ENCODE measurements around the gene CDC42.
"Not testable (repeated sequence)": the region's sequence is repeated elsewhere in the genome, so short reads cannot be mapped to it uniquely, and the experiment has no call there.

CDC42 gene

DNA sequence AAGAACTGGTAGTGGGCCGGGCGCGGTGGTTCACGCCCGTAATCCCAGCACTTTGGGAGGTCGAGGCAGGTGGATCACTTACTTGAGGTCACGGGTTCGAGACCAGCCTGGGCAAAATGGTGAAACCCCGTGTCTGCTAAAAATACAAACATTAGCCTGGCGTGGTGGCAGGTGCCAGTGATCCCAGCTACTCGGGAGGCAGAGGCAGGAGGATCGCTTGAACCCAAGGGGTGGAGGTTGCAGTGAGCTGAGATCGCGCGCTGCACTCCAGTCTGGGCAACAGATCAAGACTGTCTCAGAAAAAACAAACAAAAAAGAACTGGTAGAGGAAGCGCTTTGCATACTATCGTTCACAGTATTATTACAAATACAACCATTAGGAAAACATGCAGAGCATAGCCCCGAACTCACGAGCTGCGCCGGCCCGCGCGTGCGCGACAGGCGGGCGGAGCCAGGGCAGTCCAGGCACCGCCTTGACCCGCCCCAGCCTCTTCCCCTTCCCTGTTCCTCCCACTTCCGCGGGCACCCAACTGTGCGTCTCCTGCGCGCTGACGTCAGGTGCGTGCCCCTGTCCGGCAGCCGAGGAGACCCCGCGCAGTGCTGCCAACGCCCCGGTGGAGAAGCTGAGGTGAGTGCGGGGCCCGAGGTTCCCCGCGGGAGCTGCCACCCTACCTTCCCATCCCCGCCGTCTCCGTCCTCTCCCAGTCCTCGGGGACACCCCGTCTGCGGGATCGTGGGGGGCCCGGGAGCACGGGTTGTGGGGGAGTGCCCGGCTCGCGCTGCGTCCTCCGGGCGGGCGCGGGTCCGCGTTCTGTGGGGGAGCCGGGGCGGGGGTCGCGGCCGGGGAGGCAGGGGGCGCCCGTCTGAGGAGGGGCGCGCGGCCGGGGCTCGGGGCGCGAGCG, at the start of gene CDC42:
Gene CDC42, plus strand, starts transcription at position 595 of the 902 bp plus-strand sequence. CDS start 25,770 bp downstream, outside the sequence.
- in situ Hi-C loops (cut with MboI; ENCODE audit: low sequenced_read_pairs) = no loop called here

DNA sequence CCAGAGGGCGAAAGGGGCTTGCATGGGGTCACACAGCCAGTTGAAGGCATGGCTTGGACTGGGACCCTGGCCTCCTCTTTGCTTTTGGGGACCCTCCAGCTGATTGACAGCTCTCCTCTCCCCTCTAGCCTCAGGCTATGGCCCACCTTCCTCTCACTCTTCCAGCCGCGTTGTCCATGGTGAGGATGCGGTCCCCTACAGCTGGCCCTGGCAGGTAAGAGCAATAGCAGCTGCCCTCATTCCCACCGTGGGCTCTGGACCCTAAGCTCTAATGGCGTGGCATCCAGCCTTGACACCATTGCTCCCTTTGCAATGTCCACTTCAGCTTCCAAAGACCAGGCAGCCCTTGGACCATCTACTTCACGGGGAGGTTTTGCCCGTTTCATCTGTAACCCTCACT, 49.6 kb upstream of the CDC42 start:
- in situ Hi-C loops (cut with MboI; ENCODE audit: low sequenced_read_pairs) = not testable (repeated sequence)

DNA sequence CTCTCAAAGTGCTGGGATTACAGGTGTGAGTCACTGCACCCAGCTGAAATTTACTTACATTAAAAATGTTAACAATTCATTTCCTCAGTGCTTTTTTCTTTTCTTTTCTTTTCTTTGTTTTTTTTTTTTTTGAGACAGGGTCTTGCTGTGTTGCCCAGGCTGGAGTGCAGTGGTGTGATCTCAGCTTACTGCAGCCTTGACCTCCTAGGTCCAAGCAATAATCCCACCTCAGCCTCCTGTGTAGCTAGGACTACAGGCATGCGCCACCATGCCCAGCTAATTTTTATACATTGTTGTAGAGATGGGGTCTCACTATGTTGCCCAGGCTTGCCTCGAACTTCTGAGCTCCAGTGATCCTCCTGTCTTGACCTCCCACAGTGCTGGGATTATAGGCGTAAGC, 48.5 kb upstream of the CDC42 start:
- in situ Hi-C loops (cut with MboI; ENCODE audit: low sequenced_read_pairs) = not testable (repeated sequence)

DNA sequence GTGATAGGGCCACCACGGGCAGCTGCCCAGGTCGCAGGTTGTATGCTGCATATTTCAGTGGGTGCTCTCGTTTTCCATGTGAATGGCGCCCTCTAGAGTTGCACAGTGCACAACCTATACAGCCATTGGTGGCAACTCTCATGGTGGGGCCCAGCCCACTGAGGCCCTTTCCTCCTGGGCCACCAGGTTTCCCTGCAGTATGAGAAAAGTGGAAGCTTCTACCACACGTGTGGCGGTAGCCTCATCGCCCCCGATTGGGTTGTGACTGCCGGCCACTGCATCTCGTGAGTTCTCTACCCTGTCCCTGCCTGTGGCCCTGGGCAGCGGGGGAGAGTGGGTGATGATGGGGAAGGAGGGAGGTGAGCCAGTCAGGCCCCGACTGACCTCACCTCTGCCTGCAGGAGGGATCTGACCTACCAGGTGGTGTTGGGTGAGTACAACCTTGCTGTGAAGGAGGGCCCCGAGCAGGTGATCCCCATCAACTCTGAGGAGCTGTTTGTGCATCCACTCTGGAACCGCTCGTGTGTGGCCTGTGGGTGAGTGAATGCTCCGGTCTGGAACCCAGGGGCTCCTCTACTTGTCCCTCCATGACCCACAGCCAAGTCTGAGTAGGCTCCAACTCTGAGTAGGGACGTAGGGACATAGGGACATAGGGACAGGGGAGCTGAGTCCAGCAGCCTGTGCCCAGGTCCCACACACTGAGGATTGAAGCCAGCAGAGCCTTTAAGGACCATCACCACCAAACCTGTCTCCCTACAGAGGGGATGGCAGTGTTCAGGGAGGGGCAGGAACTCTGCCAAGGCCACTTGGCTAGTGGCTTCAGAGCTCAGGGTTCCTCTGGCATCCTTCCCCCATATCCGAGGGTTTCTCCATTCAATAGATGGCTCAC, 47.0 kb upstream of the CDC42 start:
- in situ Hi-C loops (cut with MboI; ENCODE audit: low sequenced_read_pairs) = not testable (repeated sequence)

DNA sequence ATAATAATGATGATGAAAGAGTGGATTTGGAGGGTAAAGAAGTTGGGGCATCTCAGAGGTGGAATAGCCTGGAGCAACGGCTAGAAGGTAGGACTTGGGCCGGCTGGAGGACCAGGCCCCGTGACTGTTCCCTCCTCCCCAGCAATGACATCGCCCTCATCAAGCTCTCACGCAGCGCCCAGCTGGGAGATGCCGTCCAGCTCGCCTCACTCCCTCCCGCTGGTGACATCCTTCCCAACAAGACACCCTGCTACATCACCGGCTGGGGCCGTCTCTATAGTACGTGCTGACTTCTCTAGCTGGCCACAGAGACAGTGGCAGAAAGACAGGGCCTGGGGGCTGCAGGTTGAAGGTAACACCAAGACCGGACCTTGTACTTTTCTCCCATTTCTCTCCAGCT, 45.8 kb upstream of the CDC42 start:
- in situ Hi-C loops (cut with MboI; ENCODE audit: low sequenced_read_pairs) = not testable (repeated sequence)

DNA sequence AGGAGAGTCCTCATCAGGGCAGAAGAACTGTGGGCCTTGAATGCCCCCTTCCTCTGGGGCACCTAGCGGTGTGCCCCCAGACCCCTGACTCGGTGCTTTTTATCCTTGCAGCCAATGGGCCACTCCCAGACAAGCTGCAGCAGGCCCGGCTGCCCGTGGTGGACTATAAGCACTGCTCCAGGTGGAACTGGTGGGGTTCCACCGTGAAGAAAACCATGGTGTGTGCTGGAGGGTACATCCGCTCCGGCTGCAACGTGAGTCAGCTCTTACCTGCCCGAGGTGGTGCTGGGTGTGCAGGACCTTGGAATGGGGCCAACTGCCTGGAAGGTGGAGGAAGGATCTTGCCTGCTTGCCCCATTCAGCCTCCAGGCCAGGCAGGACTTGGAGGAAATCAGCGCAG, 45.2 kb upstream of the CDC42 start:
- in situ Hi-C loops (cut with MboI; ENCODE audit: low sequenced_read_pairs) = not testable (repeated sequence)

DNA sequence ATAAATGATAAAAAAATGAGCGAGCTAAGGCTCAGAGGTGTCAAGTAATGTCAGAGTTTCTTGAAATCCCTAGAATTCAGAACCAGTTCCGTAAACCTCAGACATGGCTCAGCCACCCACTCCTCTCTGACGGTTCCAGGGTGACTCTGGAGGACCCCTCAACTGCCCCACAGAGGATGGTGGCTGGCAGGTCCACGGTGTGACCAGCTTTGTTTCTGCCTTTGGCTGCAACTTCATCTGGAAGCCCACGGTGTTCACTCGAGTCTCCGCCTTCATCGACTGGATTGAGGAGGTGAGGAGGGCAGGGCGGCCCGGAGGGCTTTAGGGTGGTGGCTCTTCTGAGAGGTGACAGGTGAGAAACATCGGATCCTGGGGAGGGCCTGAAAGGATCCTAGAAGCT, 42.9 kb upstream of the CDC42 start:
- in situ Hi-C loops (cut with MboI; ENCODE audit: low sequenced_read_pairs) = not testable (repeated sequence)

DNA sequence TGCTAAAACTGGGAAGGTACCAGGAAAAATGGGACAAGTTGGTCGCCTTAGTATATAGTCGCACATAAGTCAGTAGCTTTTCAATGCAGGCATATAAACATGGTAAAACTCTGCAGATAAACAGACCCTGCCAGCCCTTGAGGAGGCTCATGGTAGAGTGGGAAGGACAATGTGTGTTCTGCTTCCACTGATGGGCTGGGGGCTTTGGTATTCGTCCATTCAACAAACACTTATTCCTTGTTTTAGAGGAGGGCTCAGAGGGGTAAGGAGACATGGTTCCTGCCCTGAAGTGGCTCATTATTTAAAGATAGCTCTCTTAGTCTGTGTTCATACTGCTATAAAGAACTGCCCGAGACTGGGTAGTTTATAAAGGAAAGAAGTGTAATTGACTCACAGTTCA, 39.8 kb upstream of the CDC42 start:
- in situ Hi-C loops (cut with MboI; ENCODE audit: low sequenced_read_pairs) = not testable (repeated sequence)

DNA sequence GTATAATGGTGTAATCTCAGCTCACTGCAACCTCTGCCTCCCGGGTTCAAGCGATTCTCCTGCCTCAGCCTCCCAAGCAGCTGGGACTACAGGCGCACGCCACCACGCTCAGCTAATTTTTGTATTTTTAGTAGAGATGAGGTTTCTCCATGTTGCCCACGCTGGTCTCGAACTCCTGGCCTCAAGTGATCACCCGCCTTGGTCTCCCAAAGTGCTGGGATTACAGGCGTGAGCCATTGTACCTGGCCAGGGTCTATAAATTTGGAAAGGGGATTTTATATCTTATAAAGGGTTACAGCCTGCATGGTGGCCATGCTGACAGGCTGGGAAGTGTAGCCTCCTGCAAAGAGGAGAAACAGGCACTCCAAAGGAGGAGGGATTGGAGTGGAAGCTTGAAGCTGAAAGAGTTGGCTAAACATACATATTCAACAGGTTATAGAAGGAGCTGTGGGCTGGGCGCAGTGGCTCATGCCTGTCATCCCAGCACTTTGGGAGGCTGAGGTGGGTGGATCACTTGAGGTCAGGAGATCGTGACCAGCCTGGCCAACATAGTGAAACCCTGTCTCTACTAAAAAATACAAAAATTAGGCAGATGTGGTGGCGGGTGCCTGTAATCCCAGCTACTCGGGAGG, 37.8 kb upstream of the CDC42 start:
- in situ Hi-C loops (cut with MboI; ENCODE audit: low sequenced_read_pairs) = not testable (repeated sequence)

DNA sequence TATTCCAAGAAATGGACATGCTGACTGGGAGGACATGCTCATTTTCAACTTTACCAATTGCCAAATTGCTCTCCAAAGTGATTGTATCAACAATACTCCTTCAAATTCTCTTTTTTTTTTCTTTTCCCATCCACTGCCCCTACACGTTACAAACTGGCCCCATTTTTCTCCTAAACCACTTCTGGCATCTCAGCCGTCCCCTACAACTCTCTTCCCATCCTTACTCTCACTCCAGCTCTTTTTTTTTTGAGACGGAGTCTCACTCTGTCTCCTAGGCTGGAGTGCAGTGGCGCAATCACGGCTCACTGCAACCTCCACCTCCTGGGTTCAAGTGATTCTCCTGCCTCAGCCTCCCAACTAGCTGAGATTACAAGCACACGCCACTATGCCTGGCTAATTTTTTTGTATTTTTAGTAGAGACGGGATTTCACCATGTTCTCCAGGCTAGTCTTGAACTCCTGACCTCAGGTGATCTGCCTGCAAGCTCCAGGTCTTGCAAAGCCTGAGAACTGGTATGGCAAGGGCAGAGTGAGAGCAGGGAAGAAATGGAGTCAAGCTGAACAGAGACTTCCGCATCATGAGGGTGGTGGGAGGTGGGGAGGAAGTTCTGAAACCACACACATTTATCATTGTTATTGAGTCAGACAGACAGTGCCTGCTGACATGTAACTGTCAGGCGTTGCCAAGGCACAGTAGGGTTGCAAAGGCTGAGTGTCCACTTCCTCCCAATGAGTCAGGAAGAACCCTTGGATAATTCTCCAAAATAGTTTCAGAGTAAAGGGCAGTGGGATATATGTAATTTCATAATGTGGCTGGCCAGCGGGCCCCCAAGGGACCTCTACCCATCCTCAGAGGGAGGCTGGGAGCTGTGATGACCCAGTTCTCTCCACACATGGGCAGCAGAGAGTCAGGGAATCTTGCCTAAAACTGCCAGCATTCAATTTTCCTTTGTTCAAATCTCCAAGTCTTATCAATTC, 33.6 kb upstream of the CDC42 start:
- in situ Hi-C loops (cut with MboI; ENCODE audit: low sequenced_read_pairs) = no loop called here

DNA sequence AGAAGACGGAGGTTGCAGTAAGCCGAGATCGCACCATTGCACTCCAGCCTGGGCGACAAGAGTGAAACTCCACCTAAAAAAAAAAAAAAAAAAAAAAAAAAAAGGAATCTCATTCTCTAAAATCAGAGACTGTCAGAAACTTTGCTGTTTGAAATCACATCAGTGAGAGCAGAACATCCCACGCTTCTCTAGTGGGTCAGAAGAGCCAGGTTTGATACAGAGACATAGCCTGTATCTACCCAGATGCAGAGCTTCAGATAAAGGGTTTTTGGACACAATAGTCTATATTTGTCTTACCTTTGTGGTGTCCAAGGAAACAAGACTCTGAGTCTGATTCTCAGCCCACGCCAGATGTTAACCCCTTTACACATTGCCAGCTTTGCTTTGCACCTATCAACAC, 31.4 kb upstream of the CDC42 start:
- in situ Hi-C loops (cut with MboI; ENCODE audit: low sequenced_read_pairs) = no loop called here

DNA sequence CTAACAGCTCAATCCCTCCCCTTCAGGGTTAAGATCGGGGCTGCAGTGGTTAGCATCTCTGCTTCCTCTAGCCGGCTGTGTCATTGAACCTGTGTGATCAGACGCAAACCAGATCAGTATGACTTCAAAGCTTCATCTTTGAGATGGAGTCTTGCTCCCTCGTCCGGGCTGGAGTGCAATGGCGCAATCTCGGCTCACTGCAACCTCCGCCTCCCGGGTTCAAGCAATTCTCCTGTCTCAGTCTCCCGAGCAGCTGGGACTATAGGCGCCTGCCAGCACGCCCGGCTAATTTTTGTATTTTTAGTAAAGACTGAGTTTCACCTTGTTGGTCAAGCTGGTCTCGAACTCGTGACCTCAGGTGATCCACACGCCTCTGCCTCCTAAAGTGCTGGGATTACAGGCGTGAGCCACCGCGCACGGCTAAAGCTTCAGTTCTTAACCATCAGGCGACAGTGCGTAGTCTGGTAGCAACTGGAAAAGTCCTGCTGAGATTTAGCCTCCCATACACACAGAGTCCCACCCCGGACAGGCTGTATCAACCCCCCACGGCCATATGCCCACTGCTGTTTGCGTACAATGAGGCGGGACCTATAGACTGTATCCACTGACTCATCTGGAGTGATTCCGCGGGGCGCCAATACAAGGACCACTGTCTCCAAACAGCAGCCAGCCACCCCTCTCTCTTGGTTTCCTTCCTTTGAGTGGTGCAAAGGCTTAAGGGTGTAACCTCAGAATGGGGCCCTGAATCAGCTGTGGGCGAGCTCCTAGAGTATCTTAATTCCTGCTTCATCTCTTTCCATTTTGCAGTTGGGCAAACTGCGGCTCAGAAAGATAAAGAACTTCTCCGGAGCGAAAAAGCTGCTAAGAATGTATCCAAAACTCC, 27.8 kb upstream of the CDC42 start:
- in situ Hi-C loops (cut with MboI; ENCODE audit: low sequenced_read_pairs) = no loop called here

DNA sequence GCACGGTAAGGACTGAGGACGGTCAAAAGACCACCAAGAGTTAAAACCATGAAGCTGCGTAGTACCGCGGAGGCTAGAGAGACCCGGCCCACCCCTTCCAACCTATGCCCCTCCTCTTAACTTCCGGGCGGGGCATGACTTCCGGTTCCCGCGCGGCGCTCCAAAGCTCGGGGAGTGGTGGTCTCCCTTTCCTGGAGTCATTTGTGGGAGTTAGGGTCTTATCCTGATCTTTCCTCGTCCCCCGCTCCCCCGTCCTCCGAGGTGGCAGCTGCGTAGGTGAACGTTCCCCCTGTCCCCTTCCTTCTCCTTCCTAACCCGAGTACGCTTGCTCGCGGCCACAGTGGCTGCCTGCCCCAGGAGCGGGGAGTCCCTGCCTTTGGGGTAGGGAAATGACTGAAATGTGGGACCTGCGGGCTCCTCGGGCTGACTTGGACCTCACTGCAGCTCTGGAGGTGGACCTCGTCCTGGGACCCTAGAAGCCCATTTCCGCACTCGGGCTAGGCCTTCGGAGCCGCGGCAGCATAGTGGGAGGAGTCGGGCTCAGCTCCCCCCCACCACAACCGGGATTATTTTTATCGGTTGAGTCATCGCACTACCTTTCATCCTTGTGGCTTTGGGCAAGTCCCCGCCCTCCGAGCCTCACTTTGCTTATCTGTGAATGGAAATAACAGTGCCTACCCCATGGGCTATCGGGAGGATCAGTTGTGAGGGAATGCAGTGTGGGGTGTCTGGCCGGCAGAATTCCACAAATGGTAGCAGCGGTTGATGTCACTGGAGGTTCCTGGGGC, 26.9 kb upstream of the CDC42 start:
- in situ Hi-C loops (cut with MboI; ENCODE audit: low sequenced_read_pairs) = no loop called here

DNA sequence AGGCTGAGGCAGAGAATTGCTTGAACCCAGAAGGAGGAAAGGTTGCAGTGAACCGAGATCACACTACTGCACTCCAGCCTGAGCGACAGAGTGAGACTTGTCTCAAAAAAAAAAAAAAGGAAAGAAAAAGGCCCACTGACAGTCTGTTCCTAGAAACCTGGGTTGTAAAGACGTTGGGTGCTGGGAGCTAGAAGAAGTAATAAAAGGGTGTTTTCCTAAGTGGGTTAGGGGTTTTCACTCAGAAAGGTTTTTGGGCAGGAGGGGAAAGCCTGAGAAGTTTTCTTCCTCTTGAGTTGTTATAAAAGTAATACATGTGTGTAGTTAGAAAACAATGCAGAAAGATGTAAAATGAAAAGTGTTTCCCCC, 25.6 kb upstream of the CDC42 start:
- in situ Hi-C loops (cut with MboI; ENCODE audit: low sequenced_read_pairs) = no loop called here

DNA sequence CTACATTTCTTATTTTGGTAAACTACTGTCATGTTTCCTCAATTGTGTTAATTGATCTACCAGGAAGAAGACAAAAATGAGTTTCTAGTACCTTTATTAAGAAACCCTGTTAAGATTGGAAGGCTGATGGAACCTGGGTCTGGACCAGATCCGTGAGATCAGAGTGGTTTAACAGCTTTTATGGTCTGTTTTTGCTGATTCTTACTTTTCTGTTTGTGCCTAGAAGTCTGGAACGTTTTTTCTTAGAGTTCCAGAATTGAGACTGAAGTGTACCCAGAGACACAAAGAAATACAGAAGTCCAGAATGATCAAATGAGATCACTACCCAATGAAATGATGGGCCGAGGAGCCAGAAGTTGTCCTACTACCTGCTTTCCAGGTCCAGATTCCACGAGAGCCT, 22.5 kb upstream of the CDC42 start:
- in situ Hi-C loops (cut with MboI; ENCODE audit: low sequenced_read_pairs) = no loop called here

DNA sequence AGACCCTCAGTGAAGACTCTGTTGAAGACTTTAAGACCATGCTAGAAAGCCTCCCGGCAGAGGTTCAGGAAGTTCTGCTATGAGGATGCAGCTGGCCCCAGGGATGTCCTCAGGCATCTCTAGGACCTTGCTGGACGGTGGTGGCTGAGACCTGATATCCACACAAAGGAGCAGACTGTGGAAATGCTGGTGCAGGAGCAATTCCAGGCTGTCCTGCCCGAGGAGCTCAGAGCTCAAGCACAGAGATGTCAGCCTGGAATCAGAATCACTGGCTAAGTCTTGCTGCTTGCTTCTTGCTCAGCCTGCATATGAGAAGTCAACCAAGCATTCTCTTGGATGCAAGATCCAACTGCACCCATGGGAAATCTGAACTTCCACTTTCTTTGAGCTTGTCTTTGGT, 22.0 kb upstream of the CDC42 start:
- in situ Hi-C loops (cut with MboI; ENCODE audit: low sequenced_read_pairs) = no loop called here

DNA sequence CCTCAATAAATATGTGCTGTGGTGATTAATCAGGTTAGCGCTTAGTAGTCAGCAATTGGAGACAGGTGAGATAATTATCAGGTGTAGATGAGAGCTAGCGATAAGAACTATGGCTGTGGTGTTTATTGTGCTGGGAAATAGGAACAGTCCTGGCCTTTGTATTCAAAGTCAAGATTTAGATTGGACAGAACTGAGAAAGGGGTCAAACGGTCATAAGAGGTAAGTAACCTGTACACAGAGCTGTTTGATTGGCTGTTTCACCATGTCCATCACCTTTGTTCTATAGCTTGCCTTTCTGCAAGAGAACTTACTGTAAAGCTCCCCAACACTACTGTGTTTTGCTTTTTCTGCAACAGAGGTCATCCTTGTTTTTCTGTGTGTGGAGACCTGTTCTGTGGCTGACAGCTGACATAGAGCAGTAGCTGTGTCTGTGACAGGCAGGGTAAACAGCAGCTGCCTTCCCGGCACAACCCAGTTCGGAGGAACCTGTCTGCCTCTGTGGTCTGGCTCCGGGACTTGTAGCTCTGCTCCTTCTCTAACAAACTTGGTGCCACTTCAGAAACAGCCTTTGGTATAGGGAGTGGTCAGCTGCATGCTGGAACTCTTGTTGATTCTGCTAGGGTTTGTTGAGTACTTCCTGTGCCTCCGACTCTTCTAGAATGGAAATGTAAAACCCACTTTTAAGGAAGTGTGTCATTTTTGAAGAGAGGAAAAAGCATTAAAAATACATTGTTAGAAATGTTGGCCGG, 21.1 kb upstream of the CDC42 start:
- in situ Hi-C loops (cut with MboI; ENCODE audit: low sequenced_read_pairs) = no loop called here

DNA sequence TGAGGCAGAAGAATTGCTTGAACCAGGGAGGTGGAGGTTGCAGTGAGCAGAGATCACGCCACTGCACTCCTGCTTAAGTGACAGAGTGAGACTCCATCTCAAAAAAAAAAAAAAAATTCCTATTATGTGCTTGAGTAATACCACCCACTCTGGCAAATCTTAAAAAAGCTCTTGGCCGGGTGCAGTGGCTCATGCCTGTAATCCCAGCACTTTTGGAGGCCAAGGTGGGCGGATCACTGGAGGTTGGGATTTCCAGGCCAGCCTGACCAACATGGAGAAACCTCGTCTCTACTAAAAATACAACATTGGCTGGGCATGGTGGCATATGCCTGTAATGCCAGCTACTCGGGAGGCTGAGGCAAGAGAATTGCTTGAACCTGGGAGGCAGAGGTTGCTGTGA, 17.7 kb upstream of the CDC42 start:
- in situ Hi-C loops (cut with MboI; ENCODE audit: low sequenced_read_pairs) = not testable (repeated sequence)
